Activated CD8-positive, alpha-beta memory T cell treated with anti-CD3 and anti-CD28 coated beads, Interleukin-2, amount 50 U/mL, for 1 hour (primary cell): ENCODE data around the gene OOSP4A.
"Not testable (repeated sequence)": the region's sequence is repeated elsewhere in the genome, so short reads cannot be mapped to it uniquely, and the experiment has no call there.

Experiments used
- DNase-seq: peaks from one replicate; pipeline ENCODE4 v3.0.0-alpha.2; 2020; ENCODE audit errors: extremely low read depth

OOSP4A gene

DNA sequence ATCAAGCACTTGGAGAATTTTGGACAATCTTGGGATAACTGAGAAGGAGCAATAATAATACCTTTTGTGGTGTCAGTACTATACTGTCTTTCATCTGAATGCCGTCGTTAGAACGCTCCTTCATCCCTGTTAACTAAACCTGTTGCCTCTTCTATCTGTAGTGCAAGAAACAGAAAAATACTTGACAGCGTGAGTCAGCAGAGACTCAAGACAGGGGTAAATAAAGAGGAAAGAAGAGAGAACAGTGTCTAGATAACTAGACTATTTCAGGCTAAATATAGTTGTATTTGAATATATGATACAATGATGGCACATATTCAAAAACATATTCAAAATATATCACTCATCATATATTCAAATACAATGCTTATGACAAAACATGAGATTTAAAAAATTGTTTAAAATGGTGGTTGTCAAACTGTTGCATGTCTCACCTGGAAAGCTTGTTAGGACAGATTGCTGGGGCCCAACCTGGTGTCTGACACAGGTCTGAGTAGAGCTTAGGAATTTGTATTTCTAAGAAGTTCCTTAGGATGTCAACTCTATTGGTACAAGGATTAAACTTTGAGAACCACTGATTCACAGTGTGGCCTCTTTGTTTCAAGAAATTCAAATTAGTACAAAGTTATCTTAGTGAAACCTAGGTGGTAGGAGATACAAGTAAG is 17.4 kb downstream of the OOSP4A start:
- DNase-seq, result no peak

DNA sequence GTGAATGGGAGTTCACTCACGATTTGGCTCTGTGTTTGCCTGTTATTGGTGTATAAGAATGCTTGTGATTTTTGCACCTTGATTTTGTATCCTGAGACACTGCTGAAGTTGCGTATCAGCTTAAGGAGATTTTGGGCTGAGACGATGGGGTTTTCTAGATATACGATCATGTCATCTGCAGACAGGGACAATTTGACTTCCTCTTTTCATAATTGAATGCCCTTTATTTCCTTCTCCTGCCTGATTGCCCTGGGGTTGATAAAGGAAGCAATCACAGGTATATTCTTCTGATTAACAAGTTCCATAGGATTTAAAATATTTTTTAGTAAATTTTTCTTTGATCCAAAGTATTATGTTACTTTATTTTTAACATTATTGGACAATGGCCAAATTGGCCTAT is 18.2 kb downstream of the OOSP4A start:
- not testable (repeated sequence) for DNase-seq

DNA sequence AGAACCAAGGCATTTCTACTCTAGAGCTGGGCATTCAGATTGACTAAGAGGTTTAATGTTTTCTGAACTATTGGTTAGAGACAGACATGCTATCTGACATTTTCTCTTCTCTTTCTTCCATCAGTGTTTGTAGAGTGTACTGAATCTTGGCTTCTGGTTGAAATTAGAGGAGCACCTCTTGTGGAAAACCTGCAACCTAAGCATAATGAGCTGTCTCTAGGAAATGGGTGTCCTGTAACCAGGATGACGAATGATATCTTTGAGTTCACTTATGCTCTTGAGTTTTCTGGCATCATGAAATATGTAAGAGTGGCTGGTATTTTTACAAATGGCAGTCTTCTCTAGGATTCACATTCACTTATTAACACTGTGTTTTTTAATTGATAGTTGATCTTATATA is 19.4 kb downstream of the OOSP4A start:
- DNase-seq, result no peak

DNA sequence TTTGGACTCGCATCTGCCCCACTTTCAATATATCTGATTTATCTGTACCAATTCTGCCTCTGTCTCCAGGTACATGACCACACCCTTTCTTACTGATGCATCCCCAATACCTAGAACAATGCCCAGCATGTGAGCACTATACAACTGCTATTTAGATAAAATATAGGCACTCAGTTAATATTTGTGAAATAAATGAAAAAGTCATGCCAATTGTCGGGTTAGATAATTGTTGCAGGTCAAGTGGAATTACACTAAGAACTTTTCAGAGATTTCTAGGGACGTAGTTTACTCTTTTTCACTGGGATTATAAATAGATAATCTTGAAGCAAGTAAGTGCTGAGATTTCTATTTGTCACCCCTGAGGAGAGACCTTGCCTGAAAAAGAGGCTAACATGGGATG is 20.5 kb downstream of the OOSP4A start:
- no peak for DNase-seq

DNA sequence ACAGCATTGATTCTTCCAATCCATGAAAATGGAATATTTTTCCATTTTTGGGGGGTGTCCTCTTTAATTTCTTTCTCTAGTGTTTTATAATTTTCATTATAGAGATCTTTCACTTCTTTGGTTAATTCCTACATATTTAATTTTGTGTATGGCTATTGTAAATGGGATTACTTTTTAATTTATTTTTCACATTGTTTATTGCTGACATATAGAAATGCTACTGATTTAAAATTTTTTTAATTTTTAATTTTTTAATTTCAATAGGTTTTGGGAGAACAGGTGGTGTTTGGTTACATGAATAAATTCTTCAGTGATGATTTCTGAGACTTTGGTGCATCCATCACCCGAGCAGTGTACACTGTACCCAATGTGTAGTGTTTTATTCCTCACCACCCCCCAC is 26.6 kb downstream of the OOSP4A start:
- no peak for DNase-seq

DNA sequence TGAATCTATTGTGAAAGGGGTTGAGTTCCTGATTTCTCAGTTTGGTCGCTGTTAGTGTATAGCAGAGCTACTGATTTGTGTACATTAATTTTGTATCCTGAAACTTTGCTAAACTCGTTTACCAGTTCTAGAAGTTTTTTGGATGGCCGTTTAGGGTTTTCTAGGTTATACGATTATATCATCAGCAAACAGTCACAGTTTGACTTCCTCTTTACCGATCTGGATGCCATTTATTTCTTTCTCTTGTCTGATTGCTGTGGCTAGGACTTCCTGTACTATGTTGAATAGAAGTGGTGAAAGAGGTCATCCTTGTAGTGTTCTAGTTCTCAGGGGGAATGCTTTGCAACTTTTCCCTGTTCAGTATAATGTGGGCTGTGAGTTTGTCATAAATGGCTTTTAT is 28.6 kb downstream of the OOSP4A start:
- DNase-seq, result no peak

DNA sequence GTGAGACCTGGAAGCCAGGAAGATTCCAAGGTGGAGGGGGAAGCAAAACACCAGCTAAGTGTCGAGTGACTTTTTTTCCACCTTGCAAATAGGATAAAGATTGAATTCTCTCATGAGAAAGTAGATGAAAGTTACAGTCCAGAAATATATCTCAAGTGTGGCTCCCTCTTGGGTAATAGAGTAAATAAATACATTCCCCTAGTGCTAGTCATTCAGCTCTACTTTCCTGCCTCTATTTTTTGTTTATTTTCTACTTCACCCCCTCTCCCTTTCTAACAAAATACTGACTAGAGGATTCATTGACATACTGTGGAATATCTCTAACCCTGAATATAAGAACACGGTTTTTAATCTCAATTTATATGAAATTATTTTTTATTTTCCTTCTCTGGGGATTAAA is 34.0 kb downstream of the OOSP4A start:
- DNase-seq, result no peak

DNA sequence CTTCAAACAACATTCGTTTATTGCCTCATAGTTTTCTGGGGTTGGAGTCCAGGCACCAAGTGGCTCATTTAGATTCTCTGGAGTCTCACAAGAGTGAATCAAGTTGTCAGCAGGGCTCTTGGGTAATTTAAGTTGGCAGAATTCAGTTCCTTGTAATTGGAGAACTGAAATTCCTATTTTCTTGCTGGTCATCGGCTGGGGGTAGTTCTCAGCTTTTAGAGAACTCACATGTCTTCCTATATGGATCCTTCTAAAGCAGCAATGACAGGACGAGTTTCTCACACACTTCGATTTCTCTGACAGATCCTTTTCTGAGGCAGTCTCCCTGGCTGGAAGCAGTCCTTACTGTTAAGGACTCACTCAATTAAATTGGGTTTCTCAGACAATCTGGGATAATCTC is 35.9 kb downstream of the OOSP4A start:
- no peak for DNase-seq

DNA sequence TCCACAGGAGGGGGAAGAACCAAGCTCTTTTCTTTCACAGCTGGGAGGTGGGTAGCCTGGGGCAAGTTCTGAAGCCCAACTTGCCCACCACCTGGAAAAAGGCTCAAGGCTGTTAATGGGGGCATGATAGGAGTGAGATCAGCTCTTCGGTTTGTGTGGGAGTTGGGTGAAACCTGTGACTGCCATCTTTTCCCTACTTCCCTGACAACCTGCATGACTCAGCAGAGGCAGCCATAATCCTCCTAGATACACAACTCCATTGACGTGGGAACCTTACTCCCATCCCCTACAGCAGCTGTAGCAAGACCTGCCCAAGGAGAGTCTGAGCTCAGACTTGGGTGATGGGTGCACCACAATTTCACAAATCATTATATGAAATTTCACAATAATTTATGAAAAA is 39.9 kb downstream of the OOSP4A start:
- no peak for DNase-seq

DNA sequence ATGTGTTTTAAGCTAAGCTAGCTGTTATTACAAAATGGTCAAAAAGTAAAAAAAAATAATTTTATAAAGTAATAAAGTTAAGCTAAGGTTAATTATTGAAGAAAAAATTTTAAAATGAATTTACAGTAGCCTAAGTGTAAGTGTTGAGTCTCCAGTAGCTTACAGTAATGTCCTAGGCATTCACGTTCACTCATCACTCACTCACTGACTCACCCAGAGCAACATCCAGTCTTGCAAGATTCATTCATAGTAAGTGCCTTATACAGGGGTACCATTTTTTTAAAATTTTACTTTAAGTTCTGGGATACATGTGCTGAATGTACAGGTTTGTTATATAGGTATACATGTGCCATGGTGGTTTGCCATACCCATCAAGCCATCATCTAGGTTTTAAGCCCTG is 41.5 kb downstream of the OOSP4A start:
- no peak for DNase-seq

DNA sequence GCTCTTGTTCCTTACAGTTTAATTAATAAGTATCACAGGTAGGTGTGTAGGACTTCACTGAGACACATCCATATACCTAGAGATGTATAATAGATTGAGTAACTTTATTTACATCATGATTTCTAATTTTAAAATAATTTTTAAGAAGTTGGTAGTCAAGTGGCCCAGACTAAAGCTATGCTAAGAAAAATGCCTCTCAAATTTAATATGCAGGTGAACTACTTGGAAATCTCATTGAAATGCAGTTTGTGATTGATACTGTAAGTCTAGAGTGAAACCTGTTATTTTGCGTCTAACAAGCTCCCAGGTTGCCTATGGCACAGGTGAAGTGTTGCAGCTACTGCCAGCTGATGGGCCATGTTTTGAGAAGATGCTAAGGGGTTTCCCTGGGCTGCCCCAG is 53.0 kb downstream of the OOSP4A start, which contains the start of gene OOSP4B:
Gene OOSP4B (plus strand): TSS at position 301 of the 400 bp plus-strand sequence.
- DNase-seq, result no peak

DNA sequence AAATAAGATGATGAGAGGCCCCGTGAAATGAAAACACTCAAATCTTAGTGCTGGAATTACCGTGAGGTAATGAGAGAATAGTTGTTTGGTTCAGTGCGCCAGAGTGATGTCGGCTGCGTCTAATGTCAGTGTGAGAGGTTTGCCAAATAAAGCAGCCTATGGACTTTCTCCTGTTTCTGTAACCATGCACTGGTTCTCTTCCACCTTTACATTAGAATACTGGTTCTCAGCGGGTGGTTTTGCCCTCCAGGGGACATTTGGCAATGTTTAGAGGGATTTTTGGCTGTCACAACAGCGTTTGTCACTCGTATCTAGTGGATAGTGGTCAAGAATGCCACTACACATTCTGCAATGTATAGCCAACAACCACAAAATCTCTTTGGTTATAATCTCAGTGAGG is 54.2 kb downstream of the OOSP4A start:
- DNase-seq, result no peak
